T1000 (cell line): ENCODE data around the gene CRIP1.

Source experiments
- DNase-seq: peaks from one replicate; lab custom pipeline; 2025; ENCODE audit warnings: mixed read lengths; lab: John Stamatoyannopoulos, UW

CRIP1 gene

DNA sequence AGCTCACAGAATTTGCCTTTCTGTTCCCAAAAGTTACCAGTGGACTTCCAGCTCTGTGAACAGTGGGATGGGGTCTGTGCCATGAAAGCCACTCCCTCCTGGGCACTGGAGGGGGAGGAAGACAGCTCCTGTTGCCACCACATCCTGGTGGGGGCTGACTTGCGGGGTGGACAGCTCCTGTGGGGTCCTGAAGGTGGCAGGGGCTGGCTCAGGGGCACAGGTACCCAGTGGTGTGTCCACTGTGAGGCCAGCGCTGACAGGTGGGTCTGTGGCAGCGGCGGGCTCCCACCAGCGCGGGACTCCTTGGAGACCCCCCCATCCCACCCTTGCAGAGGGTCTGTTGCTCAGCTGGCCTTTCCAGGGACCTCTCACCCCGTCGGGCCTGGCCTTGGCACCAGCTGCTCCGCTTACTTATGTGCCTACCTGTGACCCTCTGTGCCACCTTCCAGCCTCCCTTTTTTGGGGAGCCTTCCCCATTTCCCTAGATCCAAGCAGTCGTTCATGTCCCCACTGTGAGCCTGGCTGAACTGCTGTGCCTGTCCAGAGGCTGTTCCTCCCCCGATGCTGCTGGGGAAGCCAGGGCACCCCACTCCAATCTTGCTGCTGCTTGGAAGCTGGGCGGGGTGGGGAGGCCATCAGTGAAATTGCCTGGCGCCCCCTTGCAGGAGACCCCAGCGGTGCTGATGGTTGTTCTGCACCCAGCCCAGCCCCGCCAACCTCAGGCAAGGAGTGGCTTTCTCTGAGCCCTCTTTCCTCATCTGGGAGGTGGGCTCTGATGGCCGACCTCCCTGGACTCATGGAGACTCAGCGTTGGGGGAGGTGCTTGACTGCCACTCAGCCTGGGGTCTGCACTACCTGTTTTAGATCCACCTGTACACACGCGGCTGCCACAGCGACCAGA is 6.5 kb downstream of the CRIP1 start:
- DNase-seq = no peak

DNA sequence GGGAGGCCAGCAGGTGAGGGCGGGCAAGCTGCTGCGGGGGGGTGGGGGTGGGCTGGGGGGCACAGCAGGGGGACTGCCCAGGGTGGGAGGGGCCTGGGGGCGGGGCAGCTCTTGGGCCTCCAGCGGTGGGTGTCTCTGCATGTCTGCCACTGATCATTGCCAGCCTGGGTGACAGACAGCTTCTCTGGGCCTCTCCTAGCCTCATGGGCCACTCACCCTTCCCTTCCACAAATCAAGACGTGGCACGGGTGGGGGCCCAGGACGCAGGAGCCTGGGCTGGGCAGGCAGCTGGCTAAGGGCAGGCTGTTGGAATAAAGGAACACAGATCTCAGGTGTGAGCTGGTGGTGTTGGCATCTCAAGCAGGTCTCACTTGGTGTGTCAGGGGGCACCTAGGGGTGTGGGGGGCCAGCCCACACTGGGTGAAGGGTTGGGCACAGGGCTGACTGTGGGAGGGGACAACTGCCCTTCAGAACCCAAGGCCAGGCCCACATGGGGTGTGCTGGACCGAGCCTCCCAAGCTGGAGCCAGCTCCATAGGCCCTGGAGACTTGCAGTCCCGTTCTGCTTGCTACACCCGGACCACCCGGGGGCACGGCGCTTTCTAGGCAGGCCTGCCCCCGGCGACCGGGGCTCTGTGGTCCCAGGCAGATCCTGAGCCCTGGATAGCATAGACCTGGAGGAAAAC is 7.4 kb downstream of the CRIP1 start:
- DNase-seq = no peak

DNA sequence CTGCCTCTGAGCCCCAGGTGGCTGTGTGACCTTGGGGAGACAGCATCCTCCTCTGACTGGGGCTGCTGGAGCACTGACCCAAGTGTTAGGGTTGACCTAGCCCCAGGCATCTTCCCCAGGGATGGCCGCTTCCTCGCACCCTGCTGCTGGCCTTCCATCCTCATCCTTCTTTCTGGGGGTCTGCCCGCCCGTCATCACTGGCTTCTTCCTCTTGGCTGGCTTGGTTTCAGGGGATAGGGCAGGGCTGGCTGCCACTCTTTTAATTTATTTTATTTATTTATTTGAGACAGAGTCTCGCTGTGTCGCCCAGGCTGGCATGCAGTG is 7.9 kb downstream of the CRIP1 start:
- DNase-seq = no peak

DNA sequence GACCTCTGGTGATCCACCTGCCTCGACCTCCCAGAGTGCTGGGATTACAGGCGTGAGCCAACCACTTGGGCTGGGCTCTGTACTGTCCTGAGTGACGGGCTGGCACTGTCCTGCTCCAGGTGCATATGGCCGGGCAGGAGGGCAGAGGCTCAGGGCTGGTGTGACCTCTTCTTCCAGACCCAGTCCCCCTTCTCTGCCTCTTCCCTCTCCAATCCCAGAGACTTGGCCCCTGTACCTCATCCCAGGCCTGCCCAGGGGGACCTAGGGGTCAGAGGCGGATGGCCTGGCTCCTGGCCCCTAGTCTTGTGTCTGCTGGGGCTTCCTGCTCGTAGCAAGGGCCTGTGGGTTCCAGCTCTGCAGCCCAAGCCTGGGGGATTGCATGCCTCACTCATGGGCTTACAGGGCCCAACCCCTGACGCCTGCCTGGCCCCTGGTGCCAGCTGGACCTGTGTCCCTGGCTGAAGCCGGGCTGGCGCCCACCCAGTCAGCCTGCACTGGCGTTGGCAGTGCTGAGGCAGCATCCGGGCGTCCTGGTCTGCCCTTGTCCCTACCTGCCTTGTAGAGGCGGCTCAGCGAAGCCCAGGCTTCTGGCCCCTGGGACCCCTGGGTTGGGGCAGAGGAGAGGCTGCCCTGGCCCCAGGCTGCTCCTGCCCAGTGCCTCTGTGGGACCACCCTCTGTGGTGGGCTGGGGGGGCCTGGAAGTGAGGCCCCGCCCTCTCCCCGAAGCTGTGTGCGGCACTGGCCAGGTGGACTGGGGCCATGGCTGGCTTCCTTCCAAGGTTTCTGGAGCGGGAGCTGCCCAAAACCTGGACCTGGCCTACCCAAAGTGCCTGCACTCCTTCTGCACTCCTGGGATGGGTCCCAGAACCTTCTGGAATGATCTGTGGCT is 8.7 kb downstream of the CRIP1 start:
- DNase-seq = no peak

DNA sequence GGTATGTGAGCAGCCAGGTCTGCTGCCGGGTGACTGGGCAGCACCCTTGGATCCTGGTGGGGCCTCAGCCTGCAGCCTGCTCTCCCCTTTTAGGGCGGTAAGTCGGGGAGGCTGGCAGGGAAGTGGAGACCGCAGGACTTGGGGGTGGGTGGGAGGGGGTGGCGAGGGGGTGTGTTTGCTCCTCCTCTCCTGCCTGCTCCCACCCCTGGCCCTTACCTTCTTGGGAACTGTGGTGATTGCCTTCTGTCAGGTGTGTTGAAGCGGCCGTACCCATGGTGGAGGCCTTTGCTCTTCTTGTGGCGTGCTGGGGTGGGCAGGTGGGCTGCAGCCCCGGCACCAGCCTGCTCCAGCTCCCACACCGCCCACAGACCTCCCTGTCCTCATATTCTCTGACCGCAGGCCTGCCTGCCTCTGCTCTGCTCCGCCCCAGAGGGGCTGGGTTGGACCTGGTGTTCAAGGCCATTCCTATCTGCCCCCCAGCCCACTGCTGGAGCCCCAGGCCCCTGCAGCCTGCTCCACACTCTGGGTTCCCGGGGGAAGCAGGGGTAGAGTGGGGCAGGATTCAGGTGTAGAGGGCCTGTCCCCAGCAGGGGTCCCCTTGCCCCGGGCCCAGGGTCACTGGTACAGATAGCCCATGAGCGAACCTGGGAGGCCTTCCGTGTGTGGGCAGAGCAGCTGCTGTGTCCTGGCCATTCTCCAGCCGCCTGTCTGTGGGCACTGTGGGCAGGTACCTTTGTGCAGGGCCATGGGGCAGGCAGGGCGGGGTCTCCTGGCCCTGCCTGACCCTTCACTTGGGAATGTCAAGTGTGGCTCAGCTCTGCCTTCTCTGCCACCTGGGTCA is 9.5 kb downstream of the CRIP1 start:
- DNase-seq = no peak

DNA sequence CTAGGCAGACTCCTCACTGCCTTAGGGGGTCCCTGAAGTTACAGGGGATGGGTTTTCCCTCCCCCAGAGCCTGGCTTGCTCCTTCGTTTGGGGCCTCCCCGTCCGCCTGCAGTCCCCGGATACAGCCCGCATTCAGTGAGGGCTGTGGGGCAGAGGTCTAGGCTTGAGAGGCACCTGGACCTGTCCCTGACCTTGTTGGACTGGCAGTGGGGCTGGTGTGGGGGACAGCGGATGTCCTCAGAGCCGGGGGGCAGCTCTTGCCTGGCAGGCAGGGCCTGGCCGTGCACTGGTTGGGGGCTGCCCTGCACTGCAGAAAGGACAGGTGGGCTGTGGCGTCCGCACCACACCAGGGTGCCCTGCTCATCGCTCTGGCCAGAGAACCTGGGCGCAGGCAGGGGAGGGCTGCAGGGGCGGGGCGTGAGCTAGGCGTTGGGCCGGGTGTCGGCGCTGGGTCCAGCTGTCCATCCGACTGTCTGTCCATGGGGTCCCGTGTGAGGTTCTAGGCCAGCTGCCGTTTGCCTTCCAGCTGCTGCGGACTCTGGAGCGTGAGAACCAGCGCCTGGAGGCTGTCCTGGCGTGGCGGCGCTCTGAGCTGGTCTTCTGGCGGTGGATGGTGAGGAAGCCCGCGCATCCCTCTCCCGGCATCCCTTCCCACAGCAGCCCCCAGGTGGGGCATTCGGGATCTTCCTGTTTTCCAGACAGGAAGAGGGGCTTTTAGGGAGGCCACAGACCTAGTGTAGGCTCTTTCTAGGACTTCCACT is 10.3 kb downstream of the CRIP1 start:
- no peak for DNase-seq

DNA sequence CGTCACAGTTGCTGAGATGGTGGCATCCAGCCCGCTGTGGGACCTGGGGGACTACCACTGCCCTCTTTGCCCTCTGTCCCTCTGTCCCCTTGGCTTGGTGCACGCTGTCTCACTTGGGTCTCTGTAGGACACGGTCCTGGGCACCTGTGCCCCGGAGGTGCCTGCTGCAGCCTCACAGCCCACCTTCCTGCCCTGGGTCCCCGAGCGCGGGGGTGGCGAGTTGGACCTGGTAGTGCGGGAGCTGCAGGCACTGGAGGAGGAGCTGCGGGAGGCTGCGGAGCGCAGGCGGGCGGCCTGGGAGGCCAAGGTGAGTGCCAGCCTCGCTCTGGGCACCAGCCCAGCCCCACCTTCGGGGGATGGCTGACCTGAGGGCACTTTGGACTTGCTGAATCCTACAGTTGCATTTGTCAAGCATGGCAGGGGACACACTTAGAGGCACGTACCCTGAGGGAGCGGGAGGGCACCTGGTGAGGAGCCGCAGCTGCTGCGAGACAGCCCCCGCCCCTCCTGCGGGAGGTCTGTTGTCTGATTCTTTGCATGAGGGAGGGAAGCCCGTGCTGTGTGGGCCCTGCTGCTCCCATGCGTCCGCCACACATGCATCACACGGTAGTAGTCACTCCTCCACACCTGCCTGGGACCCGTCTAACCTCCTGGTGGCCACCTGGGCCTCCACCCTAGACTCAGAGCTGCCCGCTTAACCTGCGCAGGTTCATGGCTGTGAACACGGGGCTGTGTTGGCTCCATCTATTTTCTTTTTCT is 11.2 kb downstream of the CRIP1 start:
- no peak for DNase-seq

DNA sequence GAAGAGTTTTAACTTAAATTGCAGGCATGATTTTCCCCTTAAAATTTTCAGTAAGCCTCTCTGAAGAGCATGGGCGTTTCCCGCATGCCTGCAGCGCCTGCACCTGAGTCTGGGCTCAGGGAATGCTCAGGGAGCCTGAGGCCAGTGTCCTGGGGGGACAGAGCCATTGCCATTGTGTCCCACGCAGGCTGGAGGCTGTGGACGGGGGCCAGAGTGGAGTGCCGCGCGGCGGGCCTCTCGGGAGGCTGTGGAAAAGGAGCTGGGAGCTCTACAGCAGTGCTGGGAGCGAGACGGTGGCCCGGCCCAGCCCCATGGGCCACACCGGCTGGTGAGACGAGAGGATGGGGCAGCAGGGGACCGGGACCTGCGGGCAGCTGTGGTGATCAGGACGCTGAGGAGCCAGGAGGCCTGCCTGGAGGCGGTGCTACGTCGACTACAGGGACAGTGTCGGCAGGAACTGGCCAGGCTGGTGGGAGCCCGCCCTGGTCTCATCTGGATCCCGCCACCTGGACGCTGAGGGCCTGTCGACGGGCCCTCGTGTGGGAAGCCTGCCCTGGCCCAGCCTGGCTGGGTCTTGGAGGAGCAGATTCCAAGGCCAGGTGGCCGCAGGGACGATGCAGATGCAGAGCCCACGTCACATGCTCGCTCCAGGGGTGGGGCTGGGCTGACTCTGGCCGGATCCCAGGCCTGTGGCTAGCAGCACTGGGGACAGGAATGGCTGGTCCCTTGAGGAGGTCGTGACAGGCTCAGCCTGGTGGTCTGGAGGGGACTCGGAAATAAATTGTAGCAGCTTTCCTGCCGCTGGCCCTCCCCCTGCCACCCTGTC is 12.0 kb downstream of the CRIP1 start:
- DNase-seq = no peak

DNA sequence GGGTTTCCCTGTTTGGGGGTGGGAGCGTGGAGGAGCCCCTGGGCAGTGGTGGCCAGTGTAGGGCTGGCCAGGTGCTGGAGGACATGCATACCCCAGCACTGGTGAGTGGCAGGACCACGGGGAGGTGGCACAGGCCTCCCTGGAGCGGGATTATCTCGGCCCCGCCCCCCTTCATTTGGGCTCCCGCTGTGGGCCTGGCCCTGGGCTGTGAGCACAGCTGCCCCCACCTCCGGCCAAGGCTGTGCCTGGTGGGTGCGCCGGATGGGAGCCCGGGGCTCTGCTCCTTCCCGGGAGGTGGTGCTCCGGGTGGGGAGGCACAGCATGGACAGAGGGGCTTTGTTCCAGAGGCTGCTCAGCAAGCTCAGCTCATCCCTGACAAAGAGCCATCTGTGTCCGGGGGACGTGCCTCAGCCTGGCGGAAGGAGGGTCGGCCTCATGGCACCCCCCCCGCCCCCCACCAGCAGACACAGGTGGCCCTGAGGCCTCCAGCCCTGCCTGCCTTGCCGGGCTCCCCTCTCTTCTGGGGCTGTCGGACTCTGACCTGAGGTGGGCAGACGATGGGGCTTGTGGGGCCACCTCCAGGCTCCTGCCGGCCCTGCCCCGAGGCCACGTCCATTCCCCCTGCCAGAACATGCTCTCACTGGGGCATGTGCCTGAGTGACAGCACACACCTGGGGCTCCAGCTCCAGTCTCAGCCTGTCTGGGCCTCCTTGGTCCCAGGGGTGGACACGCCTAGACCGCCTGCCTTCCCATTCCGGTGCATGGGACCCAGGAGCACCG is 12.8 kb downstream of the CRIP1 start:
- no peak for DNase-seq

DNA sequence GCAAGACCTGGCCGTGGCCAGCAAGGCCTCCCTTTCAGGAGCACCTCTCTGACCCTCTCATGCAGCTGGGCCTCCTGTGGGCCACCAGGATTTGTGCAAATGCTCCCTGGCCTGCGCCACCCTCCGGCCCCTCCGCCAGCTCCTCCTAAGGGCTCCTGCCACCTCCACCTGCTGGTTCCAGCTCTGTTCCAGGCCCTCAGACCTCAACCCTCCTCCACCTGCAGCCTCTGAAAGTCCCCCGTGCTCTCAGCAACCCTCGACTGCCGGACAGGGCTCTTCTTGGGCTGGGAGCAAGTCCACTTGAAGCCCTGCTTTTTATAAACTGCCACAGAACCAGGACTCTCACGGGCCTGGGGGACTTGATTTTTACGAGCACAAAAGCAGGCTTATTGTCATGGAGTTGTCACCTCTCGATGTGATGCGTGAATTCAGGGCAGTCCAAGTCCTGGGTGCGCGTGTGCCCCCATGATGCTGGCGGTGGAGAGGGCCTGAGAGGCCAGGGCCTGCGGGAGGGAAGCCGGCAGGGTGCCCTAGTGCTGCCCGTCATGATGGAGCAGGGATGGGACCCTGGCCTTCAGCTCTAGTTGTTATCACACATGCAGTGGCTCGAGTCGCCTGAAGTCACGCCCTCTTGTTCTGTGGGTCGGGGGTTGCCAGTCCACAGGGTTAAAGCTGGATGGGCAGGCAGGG is 13.5 kb downstream of the CRIP1 start:
- DNase-seq = no peak

DNA sequence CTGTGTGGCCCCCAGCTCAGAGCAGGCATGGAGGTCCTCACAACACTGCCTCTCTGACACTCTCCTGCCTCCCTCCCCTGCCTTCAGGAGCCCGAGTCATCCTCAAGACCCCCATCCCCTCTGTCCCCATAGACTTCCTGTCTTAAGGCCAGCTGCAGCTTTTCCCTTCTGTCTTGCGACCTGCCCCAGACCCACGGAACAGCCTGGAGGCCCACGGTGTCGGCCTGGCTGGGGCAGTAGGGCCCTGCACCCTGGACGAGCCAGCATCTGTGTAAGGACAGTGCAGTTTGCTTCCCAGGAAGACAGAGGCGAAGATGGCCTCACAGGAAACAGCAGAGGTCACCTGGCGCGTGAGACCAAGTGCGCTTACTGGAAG is 14.0 kb downstream of the CRIP1 start:
- no peak for DNase-seq

DNA sequence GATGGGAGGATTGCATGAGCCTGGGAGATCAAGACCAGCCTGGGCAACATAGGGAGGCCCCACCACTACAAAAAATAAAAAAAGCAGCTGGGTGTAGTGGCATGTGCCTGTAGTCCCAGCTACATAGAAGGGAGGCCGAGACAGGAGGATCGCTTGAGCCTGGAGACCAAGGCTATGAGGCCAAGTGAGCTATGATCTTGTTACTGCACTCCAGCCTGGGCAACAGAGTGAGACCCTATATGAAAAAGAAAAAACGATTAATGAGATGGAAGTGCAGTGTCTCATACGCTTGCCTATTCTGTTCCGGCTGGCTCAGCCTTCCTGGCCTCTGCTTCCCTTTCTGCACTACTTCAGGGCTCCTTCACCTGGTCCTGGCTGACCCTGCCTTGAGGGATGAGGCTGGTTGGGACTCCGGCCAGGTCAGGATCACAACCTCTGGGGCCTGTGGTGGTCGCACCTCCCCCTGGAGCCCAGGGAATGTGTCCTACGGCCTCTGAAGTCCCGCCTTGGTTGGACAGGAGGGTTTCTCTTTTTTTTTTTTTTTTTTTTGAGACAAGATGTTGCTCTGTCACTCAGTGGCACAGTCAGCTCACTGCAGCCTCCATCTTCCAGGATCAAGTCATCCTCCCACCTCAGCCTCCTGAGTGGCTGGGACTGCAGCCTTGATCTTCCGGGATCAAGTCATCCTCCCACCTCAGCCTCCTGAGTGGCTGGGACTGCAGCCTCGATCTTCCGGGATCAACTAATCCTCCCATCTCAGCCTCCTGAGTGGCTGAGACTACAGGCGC is 15.0 kb downstream of the CRIP1 start:
- no peak for DNase-seq

DNA sequence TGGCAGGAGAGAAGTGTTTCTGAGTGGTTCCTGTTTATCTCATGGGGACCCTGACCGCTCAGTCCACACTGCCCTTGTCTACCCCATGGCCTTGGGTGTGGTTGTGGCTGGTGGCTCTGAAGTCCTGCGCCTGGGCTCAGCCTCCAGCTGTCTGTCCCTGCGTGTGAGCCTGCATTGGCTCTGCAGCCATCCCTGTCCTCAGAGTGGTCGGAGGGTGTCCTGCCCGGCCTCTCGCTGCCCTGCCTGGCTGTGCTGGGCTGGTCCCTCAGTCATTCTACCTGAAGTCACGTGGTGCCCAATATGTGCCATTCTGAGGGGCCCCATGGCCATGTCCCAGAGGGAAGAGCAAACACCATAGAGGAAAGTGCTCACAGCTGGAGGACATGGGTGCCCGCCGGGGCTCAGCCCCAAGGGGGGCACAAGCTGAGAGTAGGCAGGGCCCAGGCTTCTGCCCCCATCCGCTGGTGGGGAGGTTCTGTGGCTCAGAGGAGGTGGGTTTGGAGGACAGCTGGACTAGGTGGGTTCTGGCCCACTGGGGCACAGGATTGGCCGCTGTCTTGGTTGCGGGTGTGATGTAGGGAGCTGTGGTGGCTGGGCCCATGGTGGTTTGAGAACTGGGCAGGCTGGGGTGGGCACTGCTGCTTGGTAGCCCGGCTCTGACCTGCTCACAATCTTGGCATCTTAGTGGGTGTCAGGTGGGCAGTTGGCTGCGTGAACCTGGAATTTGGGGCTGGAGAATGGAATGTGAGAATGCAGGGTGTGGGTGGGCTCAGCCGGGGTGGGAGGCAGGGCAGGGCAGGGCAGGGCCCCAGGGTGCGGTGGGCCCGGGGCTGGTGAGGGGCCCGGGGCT is 16.0 kb downstream of the CRIP1 start:
- no peak for DNase-seq

DNA sequence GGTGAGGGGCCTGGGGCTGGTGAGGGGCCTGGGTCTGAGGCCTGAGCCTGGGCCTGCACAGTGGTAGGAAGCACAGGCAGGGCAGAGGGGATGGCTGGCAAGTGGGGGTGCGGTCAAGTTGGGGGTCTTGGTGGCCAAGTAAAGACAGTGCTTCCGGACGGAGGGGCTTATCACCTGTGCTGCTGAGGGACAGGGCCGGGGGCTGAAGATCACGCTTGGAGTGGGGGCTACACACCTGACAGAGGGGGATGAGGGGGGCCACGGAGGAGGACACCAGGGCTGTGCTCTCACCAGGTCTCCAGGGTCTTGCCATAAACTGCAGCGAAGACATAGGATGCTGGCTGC is 16.6 kb downstream of the CRIP1 start:
- no peak for DNase-seq

DNA sequence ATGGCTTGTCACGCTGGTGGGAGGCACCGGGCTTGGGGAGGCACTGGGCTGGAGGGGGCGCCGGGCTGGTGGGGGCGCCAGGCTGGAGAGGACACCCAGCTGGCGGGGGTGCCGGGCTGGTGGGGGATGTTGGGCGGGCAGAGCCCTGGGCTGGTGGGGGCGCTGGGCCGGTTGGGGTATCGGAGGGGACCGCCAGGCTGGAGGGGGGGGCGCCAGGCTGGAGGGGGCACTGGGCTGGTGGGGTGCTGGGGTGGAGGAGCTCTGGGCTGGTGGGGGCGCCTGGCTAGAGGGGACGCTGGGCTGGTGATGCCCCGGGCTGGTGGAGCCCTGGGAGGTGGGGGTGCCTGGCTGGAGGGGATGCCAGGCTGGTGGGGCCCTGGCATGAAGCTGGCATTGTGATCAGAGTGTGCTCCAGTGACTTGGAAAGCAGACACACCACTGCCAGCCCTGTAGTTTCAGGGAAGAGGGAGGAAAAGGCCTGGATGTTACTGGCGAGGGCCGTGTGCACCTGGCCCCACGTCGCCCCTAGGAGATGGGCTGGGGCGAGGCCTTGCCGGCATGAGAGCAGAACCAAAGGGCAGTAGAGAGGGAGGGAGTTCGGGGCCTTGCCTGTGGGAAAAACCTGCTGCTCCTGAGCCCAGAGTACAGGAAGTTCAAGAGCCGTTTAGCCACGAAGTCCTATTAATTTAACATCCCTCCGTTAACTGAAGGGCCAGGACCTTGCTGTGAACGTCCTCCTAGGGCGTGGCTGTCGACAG is 17.4 kb downstream of the CRIP1 start:
- DNase-seq = no peak

DNA sequence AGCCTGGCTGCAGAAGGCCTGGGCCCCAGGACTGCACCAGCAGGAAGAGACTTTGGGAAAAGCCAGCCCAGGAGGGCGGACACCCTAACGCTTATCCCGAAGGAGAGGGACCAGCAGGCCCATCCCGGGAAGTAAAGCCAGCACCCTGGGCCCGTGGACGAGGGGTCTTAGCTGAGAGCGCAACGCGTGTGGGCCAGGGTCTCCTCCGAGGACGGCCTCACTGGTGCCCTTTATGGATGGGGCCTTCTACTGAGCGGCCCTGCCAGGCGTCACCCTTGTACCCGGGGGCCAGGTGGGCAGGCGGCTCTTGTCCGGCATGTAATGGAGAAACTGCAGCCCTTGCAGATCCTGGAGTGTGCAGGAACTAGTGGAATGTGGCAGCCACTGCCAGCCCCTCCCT is 18.4 kb downstream of the CRIP1 start:
- DNase-seq = no peak
